ENCODE results near the gene THSD4. TPM values are rescaled to one million over a fixed set of nuclear protein-coding genes. Genes with fewer than 3 reads are reported as not detected.

Gene THSD4
- total RNA-seq, 2 donors from 2014 or later: 0.08 TPM; not detected in 1

DNA sequence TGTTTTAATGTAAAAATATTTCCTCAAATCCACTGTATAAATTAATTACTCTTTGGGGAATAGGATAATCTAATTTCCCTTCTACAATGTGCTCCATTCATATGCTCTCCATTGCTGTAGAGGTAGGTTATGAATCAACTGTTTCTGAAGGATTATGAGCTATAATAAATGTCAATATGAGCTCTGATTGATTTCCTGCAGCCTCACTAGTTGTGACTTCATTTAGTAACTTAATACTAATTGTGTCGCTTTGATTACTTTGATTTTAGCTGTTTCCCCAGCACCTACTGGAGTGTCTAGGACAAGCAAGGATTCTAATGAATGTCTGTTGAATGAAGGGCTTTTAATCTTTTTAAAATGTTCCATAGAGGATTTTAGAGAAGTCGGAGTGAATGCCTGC is 458.3 kb downstream of the THSD4 start:
- no peak overlapping the region for H3K27ac Mint-ChIP-seq
- H3K4me3 Mint-ChIP-seq: no peak overlapping the region
- H3K27me3 Mint-ChIP-seq: peaks cover 28% of the 10 kb centered on the region
- no peak for ATAC-seq (replicated peaks)
- H3K9me3 Mint-ChIP-seq: no peaks in the 10 kb centered on the region
- H3K4me1 Mint-ChIP-seq: no peaks in the 10 kb centered on the region
- no peaks in the 10 kb centered on the region for H3K36me3 Mint-ChIP-seq (ENCODE audit: low read depth)

DNA sequence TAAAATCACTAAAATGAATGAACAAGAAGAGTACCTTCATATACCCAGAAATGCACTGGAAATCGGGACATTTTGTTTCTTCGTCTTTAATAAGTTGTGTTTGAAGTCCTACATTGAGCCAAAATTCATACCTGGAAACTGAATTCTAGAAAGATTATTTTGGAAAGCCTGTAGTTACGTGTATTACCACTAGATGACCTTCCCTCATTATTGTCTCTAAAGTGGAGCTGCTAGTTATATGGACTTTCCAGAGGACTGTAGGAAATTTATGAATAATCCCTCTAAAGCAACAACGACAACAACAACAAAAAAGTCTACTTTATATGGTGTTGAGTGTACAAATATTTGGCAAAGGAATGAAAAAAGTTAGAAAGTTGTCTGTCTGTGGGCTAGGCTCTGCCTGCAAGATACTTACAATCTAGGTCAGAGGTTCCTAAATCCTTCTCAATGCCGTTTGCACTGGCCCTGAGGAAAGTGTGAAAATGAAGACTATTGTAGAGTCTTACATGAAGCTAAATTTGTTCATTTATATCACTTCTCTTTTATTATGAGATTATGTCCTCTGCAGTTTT is 460.3 kb downstream of the THSD4 start:
- H3K9me3 Mint-ChIP-seq: no peaks in the 10 kb centered on the region
- no peaks in the 10 kb centered on the region for H3K4me1 Mint-ChIP-seq
- H3K36me3 Mint-ChIP-seq (ENCODE audit: low read depth): no peaks in the 10 kb centered on the region
- no peak for ATAC-seq (replicated peaks)
- no peak overlapping the region for H3K4me3 Mint-ChIP-seq
- H3K27ac Mint-ChIP-seq: no peak overlapping the region
- peaks cover 29% of the 10 kb centered on the region for H3K27me3 Mint-ChIP-seq

DNA sequence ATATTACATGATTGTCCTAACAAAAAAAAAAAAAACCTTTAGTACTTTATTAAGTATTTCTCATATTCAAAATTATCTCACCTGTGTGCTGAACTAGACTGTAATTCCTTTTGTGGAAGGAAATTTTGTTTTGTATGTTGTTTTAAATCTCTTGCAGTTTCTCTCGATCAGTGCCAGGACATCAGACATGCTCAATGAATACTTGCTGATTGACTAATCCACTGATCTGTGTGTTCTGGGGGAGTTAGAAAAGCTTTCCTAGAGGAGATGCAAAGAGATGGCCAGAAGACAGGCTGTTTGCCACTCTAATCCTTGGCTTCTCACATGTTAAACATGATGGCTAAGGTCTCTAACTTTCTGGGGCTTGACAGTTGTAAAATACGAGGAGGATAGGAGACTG is 461.8 kb downstream of the THSD4 start:
- Mint-ChIP-seq H3K4me1 (no peaks in the 10 kb centered on the region), H3K4me3 (no peak overlapping the region), H3K9me3 (no peaks in the 10 kb centered on the region), H3K27ac (no peak overlapping the region), H3K36me3 (ENCODE audit: low read depth) (no peaks in the 10 kb centered on the region), H3K27me3 (peaks cover 33% of the 10 kb centered on the region)
- ATAC-seq (replicated peaks): no peak

DNA sequence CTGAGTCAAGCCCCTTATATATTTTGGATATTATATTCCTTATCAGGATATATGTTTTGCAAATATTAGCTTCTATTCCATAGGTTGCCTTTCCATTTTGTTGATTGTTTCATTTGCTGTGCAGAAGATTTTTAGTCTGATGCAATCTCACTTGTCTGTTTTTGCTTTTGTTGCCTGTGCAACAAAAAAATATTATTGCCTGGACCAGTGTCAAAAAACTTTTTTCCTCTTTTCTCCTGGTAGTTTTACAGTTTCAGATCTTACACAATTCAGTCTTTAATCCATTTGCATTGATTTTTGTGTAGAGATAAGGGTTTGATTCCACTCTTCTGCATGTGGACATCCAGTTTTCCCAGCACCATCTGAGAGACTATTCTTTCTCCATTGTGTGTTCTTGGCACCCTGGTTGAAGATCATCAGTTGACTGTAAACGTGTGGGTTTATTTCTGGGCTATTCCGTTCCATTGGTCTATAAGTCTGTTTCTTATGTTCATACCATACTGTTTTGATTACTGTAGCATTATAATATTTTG is 466.2 kb downstream of the THSD4 start:
- H3K27ac Mint-ChIP-seq: no peak overlapping the region
- H3K36me3 Mint-ChIP-seq (ENCODE audit: low read depth): no peaks in the 10 kb centered on the region
- H3K9me3 Mint-ChIP-seq: peaks cover 6% of the 10 kb centered on the region
- no peaks in the 10 kb centered on the region for H3K4me1 Mint-ChIP-seq
- ATAC-seq (replicated peaks): no peak
- no peak overlapping the region for H3K4me3 Mint-ChIP-seq
- peaks cover 26% of the 10 kb centered on the region for H3K27me3 Mint-ChIP-seq

DNA sequence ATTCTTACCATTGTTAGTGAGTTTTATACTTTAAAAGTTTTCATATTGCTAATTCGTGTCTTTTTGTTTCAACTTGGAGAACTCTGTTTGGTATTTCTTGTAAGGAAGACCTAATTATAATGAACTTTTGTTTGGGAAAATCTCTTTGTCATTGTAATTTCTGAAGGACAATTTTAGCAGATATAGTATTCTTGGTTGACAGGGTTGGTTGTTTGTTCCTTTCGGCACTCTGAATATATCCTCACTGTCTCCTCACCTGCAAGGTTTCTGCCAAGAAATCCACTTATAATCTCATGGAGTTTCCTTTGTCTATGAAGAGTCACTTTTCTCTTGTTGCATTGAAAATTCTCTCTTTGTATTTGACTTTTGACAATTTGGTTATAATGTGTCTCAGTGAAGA is 469.9 kb downstream of the THSD4 start:
- Mint-ChIP-seq H3K4me1 (no peaks in the 10 kb centered on the region), H3K27me3 (peaks cover 33% of the 10 kb centered on the region), H3K36me3 (ENCODE audit: low read depth) (no peaks in the 10 kb centered on the region), H3K4me3 (no peak overlapping the region), H3K27ac (no peak overlapping the region), H3K9me3 (peaks cover 6% of the 10 kb centered on the region)
- ATAC-seq (replicated peaks): no peak

DNA sequence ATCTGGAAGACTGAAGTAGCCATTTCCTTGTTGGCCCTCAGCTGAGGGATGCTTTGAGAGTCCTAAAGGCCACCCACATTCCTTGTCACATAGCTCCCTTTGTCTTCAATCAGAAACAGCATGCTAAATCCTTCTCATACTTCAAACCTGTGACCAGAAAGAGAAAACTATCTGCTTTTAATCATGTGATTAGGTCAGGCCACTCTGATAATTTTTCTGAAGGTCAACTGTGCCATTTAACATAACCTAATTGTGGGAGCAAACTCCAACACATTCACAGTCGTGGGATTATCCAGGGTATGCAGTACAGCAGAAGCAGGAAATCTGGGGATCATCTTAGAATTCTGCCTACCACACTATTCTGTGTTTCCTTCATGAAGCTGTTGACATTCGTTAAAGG is 471.2 kb downstream of the THSD4 start:
- Mint-ChIP-seq H3K27me3 (peaks cover 38% of the 10 kb centered on the region), H3K9me3 (peaks cover 6% of the 10 kb centered on the region), H3K36me3 (ENCODE audit: low read depth) (no peaks in the 10 kb centered on the region), H3K4me1 (no peaks in the 10 kb centered on the region), H3K4me3 (no peak overlapping the region), H3K27ac (no peak overlapping the region)
- ATAC-seq (replicated peaks): no peak

DNA sequence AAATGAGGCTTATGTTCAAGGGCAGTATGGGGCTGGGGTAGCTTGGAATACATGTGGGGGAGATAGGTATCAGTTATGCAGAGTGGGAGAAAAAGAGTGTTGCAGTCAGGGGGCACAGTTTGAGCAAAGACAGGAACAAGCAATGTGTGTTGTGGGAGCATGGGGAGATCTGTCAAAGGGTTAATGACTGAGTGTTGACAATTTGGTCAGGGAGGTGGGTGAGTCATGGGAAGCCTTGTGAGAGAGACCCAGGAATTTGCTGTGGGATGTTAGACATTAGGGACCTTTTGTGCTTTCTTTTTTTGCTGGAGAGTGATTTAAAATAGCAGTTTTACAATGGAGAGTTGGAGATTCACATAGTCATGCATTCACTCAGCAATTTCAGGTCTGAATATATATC is 473.5 kb downstream of the THSD4 start:
- no peak for ATAC-seq (replicated peaks)
- Mint-ChIP-seq H3K27ac (no peak overlapping the region), H3K27me3 (peaks cover 28% of the 10 kb centered on the region), H3K9me3 (peaks cover 6% of the 10 kb centered on the region), H3K4me3 (no peak overlapping the region), H3K36me3 (ENCODE audit: low read depth) (no peaks in the 10 kb centered on the region), H3K4me1 (no peaks in the 10 kb centered on the region)

DNA sequence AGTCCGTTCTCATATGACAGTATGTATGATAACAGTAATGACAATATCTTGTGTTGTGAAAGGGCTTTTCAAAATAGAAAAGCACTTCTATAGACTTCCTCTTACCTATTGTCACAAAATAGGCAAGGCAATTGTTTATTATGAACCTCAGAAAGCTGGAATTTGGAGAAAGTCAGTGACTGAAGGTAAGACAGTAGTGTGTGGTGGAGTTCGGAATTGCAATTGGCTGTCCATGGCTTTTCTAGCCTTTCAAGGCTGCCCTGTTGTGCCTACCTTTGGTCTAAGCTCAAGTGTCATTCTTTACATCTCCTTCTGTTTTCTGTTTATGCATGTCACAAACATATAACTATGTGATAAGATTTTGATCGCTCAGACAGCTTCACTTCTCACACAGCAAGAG is 475.8 kb downstream of the THSD4 start:
- H3K27me3 Mint-ChIP-seq: peaks cover 16% of the 10 kb centered on the region
- no peaks in the 10 kb centered on the region for H3K9me3 Mint-ChIP-seq
- H3K4me3 Mint-ChIP-seq: no peak overlapping the region
- no peaks in the 10 kb centered on the region for H3K36me3 Mint-ChIP-seq (ENCODE audit: low read depth)
- no peak for ATAC-seq (replicated peaks)
- no peak overlapping the region for H3K27ac Mint-ChIP-seq
- H3K4me1 Mint-ChIP-seq: no peaks in the 10 kb centered on the region

DNA sequence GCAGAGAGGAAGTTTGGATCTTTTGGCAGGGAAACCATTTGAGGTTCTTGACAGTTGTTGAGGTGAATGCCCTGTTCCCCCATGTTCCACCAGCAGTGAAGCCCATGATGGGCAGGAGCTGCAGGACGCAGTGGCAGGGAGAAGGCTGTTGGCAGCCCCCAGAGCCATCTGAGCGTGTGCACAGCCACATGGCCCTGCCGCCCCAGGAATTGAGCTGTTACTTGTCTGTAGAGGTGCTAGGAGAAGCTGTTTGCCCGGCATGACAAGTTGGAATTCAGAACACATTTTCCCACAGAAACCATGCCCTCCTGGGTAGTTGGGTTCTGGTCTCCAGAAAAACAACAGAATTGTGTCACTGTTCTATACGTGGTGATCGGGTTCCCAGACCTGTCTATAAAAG is 476.9 kb downstream of the THSD4 start:
- Mint-ChIP-seq H3K36me3 (ENCODE audit: low read depth) (no peaks in the 10 kb centered on the region), H3K4me1 (no peaks in the 10 kb centered on the region), H3K9me3 (no peaks in the 10 kb centered on the region), H3K27ac (no peak overlapping the region), H3K27me3 (peaks cover 16% of the 10 kb centered on the region), H3K4me3 (no peak overlapping the region)
- no peak for ATAC-seq (replicated peaks)

DNA sequence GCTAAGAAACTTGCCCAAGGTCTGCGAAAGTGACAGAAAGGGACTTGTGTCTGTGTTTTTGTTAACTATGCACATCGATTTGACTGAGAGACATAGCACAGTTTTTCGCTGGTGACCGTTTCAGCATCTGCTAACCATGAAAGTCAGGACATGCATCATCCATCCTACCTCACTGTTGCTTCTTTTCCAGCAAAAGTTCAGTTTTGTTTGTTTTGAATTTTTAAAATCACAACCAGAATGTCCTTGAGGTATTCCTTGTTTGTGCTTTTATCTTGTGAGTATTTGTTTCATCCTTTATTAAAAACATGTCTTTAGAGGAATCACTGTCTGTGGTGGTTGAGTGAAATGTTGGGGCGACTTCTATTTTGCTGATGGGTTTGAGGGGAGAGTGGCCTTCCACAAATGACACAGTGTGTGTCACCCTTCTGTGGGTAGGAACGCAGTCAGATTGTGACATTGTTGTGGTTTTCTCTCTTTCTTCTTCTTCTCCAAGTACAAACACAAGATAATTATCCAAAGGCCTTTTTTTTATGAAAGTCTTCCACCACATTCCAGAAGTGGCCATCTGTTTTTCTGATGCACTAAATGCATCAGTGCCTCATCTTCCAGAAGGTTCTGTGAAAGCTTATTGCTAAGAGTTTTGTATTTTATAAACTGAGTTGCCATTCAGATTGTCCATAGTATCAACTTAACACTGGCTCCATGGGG is 480.7 kb downstream of the THSD4 start:
- H3K36me3 Mint-ChIP-seq (ENCODE audit: low read depth): no peaks in the 10 kb centered on the region
- ATAC-seq (replicated peaks): peak; percentile 37
- H3K9me3 Mint-ChIP-seq: no peaks in the 10 kb centered on the region
- peaks cover 5% of the 10 kb centered on the region for H3K27me3 Mint-ChIP-seq
- no peak overlapping the region for H3K4me3 Mint-ChIP-seq
- no peaks in the 10 kb centered on the region for H3K4me1 Mint-ChIP-seq
- no peak overlapping the region for H3K27ac Mint-ChIP-seq

DNA sequence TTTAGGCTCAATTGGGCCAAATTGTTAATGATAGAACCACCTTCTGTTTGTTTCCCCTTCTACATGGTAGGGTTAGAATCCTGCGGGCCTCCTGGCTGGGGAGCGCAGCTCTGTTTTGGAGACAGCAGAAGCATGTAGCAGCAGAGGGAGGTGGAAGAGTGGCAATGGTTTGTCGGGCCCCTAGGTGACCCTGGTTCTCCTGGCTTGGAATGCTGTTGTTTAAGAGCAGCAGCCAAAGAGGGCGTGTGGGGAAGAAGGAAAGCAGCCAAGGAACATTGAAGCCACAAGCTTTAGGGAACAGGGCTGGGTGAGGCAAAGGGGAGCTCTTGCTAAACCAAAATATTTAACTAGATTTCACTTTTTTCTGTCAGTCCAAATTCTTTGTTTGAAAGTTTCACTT is 481.4 kb downstream of the THSD4 start:
- Mint-ChIP-seq H3K9me3 (no peaks in the 10 kb centered on the region), H3K36me3 (ENCODE audit: low read depth) (no peaks in the 10 kb centered on the region), H3K27ac (no peak overlapping the region), H3K4me3 (no peak overlapping the region), H3K4me1 (no peaks in the 10 kb centered on the region), H3K27me3 (peaks cover under 1% of the 10 kb centered on the region)
- ATAC-seq (replicated peaks): no peak

DNA sequence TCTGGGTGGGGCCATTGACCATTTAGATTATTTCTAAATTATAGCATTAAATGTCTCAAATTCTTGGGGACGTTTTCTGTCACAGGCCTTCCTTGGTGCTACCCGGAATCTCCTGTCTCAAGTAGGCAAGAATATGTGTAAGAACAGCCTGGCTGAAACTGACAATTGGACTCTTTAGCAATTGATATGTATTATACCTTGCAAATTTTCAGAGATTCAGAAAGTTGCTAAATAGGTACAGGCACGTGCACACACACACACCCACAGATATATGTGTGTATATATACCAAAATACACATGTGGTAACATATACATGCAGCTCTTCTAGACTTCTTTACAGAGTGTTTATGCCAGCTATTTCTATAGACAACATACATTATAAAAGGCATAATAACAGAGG is 481.9 kb downstream of the THSD4 start:
- H3K36me3 Mint-ChIP-seq (ENCODE audit: low read depth): no peaks in the 10 kb centered on the region
- H3K27ac Mint-ChIP-seq: no peak overlapping the region
- no peak for ATAC-seq (replicated peaks)
- H3K4me1 Mint-ChIP-seq: no peaks in the 10 kb centered on the region
- H3K4me3 Mint-ChIP-seq: no peak overlapping the region
- no peaks in the 10 kb centered on the region for H3K9me3 Mint-ChIP-seq
- peaks cover 5% of the 10 kb centered on the region for H3K27me3 Mint-ChIP-seq

DNA sequence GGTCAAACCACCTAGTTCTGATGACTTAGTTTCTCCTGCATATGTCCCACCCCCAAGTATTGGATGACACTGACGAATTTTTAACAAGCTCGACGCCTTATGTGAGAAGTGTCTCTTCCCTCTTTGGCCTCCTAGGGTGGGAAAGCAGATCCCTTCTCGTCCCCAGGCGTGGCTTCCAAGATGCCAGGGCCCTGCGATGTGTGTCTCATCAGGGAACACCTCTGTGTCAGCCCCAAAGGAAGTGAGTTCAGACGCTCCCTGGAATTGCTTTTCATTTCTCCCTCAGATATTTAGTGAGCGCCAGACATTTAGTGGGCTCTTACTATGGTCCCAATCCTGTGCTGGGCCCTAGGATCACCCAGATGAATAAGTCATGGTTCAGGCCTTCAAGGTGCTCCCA is 482.4 kb downstream of the THSD4 start:
- Mint-ChIP-seq H3K4me3 (no peak overlapping the region), H3K4me1 (no peaks in the 10 kb centered on the region), H3K27me3 (peaks cover 5% of the 10 kb centered on the region), H3K9me3 (no peaks in the 10 kb centered on the region), H3K36me3 (ENCODE audit: low read depth) (no peaks in the 10 kb centered on the region), H3K27ac (no peak overlapping the region)
- ATAC-seq (replicated peaks): no peak

DNA sequence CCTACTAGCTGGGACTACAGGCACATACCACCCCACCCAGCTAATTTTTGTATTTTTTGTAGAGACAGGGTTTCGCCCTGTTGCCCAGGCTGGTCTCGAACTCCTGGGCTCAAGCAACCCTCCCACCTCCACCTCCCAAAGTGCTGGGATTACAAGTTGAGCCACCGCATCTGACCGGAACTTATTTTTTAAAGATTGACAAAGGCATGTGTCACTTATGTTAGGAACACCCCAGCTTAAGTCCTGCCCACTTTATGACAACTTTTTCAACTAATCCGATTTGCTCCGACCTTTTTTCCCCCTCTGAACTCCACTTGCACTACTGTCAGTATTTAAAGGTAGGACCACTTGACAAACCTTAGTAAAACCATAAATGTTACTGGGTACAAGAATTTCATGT is 483.5 kb downstream of the THSD4 start:
- no peak overlapping the region for H3K27ac Mint-ChIP-seq
- H3K4me3 Mint-ChIP-seq: no peak overlapping the region
- no peaks in the 10 kb centered on the region for H3K36me3 Mint-ChIP-seq (ENCODE audit: low read depth)
- H3K4me1 Mint-ChIP-seq: no peaks in the 10 kb centered on the region
- ATAC-seq (replicated peaks): no peak
- peaks cover 13% of the 10 kb centered on the region for H3K27me3 Mint-ChIP-seq
- peaks cover 3% of the 10 kb centered on the region for H3K9me3 Mint-ChIP-seq

DNA sequence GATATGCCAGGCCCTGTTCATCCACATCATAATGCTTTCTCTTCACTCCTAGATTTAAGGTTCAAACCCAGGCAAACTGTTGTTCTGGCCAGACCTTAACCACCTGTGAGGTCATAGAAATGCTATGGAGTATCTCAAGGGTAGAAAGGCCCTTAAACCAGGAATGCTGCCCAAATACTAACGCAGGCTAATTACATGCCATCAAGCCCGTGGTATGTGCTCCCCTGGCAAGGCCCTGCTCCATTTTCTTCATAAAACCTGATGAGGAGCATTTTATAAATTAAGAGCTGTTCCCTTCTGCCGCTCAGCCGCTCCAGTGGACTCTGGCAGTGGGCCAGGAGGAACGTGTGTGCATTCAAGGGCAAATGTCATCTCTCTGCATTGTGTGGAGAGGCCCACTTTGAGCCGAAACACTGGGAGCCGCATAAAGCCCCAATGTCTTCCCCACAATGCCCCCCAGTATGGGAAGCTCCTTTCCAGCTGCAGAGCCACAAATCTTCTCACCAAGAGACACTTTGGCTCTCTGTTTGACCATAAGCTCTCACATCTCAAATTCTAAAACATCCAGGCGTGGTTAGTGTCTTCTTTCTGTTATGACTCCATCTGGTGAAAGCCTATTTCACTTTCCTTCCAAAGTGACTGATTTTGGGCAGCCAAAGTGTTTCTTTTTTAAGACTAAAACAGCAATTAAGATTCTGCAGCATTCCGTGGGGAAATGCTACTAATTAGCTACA is 484.3 kb downstream of the THSD4 start:
- no peak overlapping the region for H3K4me3 Mint-ChIP-seq

More for the DNA sequence above, 484.3 kb downstream of the THSD4 start:
- ATAC-seq (replicated peaks): no peak
- H3K36me3 Mint-ChIP-seq (ENCODE audit: low read depth): no peaks in the 10 kb centered on the region
- H3K27me3 Mint-ChIP-seq: peaks cover 18% of the 10 kb centered on the region
- peaks cover 5% of the 10 kb centered on the region for H3K9me3 Mint-ChIP-seq
- H3K4me1 Mint-ChIP-seq: no peaks in the 10 kb centered on the region
- no peak overlapping the region for H3K27ac Mint-ChIP-seq

Measured in activated T-helper 17 cell treated with anti-CD3 and anti-CD28 coated beads, Interleukin-2, amount 50 U/mL, for 72 hours (primary cell).